ENCODE results near the gene NXPH3.

DNA sequence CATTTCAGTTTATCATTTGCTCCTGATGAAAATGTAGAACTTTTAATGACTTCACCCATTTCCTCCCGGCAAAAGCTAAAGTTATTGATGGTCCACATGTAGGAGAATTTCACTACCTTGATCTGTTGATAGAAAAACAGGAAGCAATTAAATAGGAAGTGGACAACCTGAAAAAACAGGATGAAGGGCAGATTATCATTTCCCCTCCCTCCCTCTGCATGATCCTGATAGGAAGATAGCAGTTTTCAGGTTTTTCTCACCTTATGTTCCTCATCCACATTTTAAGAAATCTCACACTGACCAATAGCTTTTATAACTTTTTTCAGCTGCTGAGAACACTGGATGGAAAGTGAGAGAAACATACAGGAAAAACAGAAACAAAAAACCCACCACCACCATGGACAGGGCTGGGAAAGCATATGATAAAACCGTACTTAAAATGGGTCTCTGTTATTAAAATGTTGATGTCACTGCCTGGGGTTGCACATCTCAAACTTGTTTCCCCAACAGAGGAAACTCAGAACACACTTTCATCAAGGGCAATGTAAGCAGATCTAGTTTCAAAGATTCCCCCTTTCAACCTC is 46.4 kb downstream of the NXPH3 start:
- TF ChIP-seq POLR2A (IDR thresholded peaks at IDR 0.05; ENCODE audit: extremely low read depth, insufficient read length), result no peak
- TF ChIP-seq, protein P1, sequence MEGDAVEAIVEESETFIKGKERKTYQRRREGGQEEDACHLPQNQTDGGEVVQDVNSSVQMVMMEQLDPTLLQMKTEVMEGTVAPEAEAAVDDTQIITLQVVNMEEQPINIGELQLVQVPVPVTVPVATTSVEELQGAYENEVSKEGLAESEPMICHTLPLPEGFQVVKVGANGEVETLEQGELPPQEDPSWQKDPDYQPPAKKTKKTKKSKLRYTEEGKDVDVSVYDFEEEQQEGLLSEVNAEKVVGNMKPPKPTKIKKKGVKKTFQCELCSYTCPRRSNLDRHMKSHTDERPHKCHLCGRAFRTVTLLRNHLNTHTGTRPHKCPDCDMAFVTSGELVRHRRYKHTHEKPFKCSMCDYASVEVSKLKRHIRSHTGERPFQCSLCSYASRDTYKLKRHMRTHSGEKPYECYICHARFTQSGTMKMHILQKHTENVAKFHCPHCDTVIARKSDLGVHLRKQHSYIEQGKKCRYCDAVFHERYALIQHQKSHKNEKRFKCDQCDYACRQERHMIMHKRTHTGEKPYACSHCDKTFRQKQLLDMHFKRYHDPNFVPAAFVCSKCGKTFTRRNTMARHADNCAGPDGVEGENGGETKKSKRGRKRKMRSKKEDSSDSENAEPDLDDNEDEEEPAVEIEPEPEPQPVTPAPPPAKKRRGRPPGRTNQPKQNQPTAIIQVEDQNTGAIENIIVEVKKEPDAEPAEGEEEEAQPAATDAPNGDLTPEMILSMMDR (IDR thresholded peaks at IDR 0.05; ENCODE audit: low read depth, low read length), result no peak
- TF ChIP-seq, protein P2, sequence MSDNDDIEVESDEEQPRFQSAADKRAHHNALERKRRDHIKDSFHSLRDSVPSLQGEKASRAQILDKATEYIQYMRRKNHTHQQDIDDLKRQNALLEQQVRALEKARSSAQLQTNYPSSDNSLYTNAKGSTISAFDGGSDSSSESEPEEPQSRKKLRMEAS (IDR thresholded peaks at IDR 0.05; ENCODE audit: low read depth, low read length), result no peak
